NCI-H345 treated with DMSO at 0.1 percent for 48 hours (cell line): Measurements from ENCODE around the gene GOLIM4.

Source experiments
- DNase-seq: peaks from one replicate; lab custom pipeline; 2025; ENCODE audit not compliant: unreplicated experiment; lab: John Stamatoyannopoulos, UW

GOLIM4 gene

DNA sequence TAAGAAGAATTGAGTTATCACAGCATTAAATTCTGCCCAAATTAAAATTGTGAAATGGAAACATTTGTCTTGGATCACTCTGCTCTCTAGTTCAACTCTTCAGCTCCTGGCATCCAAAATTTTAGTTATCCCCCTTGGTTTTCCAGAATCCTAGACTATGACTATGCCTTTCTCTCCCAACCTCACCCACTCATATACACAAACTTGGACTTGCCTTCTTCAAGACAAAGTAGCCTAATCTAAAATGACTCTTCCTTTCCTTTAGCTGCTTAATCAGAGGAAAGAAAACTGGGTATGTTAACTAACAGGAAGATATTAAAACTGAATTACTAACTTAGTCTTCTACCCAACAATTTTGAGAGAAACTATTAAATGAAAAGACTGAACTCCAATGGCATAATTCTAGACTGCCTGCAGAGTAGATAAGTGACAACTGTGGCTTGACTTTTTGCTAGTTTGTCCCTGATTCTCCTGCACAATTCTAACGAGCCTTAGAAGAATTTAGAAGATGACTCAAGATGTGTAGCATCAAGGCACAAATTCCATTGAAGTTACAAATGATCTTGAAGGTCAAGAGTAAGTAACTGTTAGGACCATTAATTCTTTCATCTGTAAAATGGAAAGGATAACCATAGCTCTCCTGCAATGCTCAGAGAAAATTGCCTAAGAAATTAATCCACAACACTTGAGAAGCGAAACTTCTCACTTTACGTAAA lies 5.2 kb upstream of the GOLIM4 start:
- DNase-seq, result no peak

DNA sequence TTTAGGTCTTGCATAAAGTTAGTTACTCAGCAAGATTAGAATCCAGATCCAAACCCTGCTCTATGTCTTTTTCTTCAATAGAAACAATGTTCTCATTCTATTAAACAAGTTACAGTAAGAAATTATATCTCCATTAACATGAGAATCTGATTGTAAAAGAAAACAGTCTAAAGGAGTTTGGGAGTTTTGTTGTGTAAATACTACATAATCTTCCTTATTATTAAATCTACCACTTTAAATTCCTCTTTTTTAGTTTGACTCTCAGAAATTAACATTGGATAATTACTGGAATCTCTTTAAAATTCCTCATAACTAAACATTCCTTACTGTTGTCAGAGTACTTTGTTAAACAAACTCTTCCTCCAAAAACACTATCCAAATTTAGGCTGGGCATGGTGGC lies 1.7 kb upstream of the GOLIM4 start:
- DNase-seq, result no peak

DNA sequence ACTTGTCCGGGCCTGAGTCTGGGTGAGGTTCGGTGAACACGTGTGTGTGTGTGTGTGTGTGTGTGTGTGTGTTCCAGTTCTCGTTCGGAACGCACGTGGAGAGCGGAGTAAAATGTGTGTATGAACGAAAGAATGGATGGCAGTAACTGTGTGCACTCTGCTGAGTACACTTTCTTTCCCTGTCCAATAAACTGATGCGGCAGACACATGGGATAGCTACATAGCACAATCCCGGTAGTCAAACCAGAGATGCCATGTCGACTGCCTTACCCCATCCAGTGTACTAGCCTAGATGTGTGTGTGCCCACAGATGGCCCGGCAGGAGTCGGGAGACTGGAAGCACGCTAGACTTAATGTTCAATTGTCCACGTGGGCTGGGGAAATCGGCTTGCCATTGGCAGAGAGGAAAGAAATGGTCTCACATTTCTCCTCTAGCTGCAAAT lies 507 bp upstream of the GOLIM4 start:
- peak; percentile 46 for DNase-seq

DNA sequence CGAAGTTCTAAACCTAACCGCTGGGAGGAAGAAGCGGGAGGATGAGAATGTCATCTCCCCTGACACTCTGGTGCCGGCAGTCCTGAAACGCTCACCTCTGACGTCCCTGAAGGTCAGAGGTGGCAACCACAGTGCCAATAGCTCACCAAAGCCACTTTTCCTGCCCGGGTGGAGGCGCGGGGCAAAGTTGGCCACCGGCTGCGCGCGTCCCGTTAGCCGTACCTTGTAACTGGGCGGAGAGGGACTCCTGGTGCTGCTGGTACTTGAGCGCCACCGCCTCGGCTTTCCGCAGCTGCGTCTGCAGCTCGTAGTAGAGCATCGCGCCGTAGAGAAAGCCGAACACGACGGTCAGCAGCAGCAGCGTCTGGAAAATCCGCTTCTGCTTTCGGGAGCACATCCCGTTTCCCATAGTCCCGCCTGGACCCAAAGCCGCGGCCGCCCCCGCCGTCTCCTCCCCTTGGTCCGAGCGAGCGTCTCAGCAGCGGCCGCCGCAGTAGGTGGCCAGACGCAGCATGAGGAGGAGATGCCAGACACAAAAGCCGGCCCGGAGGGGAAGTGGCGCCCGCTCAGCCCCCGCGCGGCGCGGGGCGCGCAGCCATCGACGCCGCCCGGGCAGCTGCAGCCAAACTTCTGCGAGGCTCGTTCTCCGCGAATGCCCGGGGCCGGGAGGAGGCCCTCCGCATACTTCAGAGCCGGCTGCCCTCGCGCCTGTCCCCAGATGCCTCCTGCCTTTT lies 680 bp downstream of the GOLIM4 start:
- DNase-seq, result no peak

DNA sequence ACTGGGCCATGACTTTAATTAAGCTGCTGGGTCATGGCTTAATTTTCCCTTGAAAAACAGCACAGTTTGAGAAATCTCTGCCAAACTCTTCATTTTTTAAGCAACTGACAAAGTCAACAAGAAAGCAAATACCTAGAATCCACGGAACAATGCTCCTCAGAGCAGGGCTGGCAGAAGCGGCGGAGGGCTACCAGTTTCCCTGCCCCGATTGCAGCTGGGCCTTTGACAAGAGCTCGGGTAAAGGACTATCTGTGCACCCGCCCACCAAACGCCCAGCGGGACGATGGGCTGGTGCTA lies 1.2 kb downstream of the GOLIM4 start:
- no peak for DNase-seq

DNA sequence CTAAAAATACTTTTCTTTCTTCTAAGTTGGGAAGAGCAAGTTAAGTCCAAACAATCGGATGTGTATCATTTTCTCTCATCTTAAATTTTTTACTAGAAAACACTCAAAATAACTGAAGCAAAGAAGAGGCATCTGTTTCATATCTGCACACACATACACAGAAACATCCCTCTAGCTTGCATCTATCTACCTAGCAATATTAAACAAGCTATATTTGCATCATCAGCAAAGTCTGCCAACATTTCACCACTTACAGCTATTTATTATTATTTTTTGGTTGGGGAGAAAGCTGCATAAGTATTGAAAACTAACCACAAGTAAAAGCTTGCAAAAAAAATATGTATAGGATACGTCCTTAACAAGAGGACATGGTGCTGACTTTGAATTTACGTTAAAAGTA lies 1.9 kb downstream of the GOLIM4 start:
- DNase-seq, result no peak

DNA sequence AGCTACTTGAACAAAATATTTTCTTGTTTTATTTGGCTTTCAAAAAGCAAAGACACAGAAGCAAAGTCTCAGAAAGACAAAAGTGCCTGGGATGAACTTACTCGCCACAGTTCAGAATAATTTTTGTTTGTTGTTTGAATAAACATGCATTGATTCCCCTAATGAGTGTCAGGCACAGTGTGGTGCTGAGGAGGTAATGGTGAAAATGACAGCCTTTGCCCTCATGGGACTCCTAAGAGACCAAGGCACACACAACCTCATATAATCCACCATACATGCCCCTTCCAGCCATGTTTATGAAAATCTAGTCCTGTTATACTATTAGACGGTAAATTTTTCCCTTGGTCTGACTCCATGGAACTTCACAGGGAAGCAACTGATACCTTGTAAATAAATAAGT lies 2.5 kb downstream of the GOLIM4 start:
- DNase-seq, result no peak

DNA sequence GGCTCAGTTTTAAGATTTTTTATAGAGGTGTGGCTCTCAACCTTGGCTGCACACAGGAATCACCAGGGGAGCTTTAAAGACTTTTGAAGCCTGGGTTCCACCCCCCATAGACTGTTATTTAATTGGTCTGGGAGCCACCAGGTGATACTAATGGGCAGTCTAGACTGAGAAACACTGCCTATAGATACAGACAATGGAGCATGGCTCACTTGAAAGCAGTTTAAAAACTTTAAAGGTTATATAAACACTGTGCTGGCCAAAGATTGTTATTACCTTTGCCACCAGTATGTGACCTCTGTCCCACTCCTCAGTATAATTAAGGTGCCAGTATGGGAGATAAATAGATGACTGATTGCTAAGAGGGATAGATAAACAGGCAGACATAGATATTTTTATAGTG lies 3.8 kb downstream of the GOLIM4 start:
- DNase-seq, result no peak

DNA sequence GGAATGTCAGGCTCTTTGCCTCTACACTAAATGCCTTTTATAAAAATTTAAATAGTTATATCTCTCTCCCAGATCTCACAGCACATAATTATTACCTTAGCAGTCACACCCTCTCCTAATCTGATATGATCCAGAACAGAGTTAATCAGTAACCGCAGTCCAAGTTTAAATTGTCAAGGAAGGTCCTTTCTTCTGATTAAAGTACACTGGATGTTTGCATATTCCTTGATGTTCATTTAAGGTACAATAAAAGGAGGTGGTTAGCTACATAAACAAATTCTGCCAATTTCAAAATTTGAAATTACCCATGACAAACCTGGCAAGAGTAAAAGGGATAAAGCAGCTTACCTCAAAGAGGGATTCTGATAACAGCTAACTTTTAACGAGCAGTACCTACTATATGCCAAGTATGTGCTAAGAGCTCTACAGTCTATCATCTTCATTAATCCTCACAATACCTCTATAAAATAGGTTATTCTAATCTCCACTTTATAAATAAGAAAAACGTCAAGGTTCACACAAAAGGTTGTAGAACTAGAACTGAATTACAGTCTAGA lies 4.3 kb downstream of the GOLIM4 start:
- DNase-seq, result no peak

DNA sequence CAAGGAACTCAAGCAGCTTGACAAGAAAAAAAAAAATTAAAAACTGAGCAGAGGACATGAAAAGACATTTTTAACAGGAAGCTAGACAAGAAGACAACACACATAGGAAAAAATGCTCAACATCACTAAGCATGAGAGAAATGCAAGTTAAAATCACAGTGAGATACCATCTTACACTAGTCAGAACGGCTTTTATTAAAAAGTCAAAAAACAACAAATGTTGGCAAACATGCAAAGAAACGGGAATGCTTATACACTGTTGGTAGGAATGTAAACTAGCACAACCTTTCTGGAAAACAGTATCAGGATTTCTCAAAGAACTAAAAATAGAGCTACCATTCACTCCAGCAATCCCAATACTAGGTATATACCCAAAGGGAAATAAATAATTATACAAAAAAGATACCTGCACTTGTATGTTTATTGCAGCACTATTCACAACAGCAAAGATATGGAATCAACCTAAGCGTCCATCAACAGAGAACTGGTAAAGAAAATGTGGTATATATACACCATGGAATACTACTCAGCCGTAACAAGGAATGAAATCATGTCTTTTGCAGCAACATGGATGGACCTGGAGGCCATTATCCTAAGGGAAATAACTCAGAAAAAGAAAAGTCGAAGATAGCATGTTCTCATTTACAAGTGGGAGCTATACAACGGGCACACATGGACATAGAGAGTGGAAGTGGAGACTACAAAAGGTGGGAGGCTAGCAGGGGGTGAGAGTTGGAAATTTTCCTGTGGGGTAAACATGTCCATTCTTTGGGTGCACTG lies 5.2 kb downstream of the GOLIM4 start:
- DNase-seq, result no peak

DNA sequence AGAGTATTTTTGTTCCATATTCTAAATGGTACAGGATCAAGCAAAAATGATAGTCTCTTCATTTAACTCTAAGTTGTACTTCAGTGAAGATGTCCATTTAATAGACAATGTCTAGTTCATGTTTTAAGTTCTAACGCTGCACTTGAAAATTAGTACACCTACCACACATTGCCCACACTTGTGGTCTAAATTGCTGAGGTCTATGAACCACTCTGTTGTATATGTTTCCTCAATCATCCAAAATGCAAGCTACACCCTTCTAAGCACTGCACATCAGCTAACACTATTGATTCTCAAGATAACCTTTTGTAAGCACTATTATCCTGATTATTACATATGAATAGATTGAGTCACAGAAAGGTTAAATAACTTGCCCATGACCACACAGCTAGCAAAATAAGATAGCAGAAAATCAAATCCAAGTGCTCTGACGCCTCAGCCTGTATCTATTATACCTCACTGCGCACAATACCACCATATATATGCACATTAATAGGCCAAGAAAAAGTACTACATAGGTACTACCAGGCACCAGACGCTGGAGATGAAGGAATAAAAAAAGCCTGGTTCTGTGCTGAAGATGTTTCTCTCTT lies 6.4 kb downstream of the GOLIM4 start:
- no peak for DNase-seq

DNA sequence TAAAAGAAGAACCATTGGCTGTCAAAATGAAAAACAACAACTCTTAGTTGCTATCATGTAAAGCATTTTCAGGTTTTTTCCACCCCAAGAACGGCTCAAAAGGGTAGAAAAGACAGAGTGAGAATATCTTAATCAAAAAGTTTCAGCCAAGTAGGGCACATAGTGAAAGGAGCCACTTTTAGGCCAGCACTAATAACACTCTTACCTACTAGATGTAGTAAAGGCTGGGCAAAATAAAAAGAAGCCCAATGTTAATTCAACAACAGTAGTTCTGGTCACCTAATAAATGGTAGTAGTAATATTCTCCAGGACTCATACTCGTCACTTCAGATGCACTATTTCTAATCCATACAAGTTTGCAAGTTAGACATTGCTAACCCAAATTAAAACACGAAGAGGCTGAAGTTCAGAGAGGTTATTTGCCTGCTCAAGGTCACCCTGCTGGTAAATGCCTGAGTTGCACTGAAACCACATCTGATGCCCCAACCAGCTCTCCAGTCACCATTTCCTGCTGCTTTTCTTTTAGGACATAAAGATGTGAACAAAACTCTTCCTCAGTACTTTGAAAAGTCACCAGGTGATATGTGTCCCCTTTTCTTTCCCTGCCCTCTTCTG lies 7.5 kb downstream of the GOLIM4 start:
- no peak for DNase-seq

DNA sequence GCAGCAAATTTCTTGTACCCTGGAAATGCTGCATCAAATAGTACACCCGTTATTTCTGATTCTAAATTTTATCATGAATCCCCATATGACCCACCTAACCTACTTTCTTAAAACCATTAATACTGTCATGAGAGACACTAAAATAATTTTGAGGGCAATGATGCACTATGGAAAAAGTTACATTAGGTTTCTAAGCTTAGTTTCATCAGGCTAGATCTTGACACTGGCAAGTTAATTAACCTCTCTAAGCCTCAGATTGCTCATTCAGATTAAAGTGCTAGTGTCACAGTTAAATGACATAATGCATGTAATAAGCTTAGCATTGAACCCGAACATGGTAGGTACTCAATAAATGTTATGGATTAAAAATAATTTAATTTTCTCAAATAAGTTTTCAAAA lies 8.2 kb downstream of the GOLIM4 start:
- DNase-seq, result no peak

DNA sequence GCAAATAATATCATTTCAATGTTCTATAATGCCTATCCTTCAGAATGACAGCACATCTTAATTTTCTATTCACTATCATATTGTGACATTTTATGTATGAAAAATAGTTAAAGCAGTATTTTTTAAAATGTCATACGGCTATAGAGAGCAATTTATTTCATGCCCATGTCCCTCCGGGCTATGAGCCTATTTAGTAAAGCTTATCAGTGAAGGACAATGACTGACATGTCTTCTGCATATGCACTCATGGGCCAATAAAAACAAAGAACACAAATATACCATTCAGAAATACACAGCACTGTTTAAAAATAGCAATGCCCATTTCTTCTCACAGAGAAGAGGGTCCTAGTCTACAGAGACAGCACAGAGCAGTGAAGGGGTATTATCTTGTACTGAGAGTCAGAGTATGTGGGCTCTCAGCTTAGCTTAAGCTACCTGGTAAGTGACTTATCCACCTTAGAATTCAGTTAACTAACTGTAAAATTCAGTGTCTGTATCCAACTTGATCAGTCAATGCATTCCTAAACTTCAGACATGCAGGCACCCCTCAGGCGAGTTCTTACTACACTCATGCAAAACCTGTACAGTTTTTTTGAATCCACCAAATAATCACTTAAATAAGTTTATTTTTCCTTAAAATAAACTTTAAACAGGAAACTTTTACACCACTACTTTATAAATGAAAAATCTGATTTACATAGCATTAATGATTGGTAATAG lies 9.0 kb downstream of the GOLIM4 start:
- no peak for DNase-seq

DNA sequence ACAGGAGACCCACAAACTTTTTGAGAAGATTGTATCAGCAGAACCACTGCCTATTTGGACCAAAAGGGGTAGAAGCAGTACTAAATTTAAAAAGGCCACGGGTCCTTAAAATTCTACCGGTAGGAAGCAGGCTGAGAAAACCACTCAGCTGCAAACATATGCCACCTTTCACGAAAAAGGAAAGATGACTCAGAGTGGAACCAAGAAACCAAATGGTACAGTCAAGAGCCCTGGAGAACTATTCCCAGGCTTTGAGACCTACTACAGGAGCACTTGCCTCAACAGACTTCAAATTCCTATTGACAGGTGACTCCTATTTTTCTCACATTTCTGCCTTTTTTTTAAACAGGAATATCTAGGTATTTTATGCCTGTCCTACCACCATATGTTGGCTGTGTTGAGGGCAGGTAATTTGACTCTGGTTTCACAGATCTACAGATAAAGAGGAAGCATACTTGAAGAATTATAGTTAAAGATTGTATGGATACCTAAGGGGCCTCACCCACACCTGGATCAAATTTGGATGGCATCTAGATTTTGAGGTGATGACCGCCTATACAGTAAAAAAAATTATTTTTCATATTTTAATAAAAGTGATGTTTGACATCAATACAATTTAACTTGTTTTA lies 10.1 kb downstream of the GOLIM4 start:
- no peak for DNase-seq

DNA sequence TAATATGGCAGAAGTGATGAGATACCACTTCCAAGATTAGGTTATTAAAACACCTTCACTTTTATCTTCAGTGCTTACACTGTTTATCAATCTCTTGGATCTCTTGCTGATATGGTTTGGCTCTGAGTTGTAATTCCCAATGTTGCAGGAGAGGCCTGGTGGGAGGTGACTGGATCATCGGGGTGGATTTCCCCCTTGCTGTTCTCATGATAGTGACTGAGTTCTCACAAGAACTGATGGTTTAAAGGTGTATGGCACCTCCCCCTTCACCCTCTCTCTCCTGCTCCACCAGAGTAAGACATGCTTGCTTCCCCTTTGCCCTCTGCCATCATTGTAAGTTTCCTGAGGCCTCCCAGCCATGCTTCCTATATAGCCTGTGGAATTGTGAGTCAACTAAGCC lies 11.8 kb downstream of the GOLIM4 start:
- DNase-seq, result no peak

DNA sequence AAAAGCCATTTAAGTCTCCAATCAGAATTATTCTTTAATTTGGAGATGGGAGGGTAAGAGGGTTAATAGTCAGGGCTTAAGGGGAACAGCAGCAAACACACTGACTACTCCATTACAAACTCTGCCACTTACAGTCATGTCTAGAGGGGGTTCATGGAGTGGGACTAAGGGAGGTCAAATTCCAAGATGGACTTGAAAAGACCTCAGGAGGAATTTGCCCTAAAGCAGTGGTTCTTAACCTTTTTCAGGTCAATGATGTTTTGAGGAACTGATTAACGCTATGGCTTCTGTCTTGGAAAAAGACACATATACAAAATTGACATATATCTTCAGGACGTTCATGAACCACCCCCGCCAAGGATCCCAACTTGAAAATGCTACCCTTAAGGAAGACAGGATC lies 13.9 kb downstream of the GOLIM4 start:
- DNase-seq, result no peak

DNA sequence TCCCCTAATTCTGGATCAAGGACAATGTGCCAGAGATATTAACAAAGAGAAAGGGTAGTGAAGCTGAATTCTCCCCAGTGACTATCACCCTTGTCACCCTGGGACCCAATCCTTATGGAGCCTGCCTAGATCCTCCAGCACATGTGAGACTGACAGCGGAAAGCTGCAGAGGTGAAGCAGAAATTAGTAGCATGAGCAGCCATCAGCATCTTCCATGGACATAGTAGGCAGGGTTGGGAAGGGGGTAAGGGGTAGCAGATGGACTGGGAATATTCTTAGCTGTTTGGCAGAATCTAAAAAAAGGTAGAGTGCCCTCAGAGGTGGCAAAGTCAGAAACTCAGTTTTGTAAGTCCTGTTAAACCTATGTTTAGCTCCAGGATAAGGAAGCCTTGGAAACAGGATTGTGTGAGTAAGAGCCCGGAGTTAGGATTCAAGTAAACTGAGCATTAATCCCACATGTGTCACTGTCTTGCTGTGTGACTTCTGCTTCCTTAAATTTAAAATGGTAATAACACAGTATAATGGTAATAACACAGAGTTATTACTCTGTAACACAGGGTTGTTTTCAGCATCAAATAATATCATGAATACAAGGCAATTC lies 14.5 kb downstream of the GOLIM4 start:
- DNase-seq, result no peak

DNA sequence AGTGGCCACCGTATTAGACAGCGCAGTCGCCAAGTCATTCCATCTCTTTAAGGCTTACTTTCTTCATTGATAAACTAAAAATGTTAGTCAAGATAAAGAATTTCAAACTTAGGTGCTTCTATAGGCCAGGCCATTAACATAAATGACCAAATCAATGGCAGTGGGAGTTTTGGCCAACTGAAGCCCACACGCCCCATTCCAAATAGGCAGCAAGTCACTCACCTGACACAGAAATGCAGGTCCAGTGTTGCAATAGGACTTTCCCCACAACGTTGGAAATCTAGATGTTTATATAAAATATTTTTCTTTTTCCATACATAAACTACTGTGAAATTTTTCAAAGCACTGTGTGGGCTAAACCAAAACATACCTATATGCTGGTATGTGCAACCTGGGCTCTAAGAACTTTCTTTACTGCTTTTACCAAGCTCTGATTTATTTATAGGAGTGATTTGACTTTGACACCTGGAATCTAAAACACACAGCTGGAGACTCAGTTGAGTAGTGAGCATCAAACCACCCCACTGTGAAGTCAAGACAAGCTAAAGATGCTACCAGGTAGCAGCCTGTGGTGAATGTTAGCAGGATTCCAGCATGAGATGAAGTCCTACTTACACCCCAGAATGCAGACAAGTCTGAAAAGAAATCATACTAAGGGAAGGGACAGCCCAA lies 15.1 kb downstream of the GOLIM4 start:
- DNase-seq, result no peak
